ENCODE data around the gene PCDHA10. TPM values are rescaled to one million over a fixed set of nuclear protein-coding genes. Genes with fewer than 3 reads are reported as not detected.
"Not testable (repeated sequence)": the region's sequence is repeated elsewhere in the genome, so short reads cannot be mapped to it uniquely, and the experiment has no call there.

The PCDHA10 gene
- polyA plus RNA-seq, 3 donors, result 0.11 to 0.17 TPM; not detected in 1

- 15 to 22% (median 21%) methylated on average over 42 to 47 of the region's 47 CpGs for WGBS, 3 donors
Measured at GRCh38 chr5:140840978-140841962, 14.4 kb upstream of the PCDHA10 start, which contains the start of gene PCDHA8. Gene PCDHA8 (plus strand): TSS chr5:140841187. CDS start chr5:140841322, 135 bp downstream.

DNA sequence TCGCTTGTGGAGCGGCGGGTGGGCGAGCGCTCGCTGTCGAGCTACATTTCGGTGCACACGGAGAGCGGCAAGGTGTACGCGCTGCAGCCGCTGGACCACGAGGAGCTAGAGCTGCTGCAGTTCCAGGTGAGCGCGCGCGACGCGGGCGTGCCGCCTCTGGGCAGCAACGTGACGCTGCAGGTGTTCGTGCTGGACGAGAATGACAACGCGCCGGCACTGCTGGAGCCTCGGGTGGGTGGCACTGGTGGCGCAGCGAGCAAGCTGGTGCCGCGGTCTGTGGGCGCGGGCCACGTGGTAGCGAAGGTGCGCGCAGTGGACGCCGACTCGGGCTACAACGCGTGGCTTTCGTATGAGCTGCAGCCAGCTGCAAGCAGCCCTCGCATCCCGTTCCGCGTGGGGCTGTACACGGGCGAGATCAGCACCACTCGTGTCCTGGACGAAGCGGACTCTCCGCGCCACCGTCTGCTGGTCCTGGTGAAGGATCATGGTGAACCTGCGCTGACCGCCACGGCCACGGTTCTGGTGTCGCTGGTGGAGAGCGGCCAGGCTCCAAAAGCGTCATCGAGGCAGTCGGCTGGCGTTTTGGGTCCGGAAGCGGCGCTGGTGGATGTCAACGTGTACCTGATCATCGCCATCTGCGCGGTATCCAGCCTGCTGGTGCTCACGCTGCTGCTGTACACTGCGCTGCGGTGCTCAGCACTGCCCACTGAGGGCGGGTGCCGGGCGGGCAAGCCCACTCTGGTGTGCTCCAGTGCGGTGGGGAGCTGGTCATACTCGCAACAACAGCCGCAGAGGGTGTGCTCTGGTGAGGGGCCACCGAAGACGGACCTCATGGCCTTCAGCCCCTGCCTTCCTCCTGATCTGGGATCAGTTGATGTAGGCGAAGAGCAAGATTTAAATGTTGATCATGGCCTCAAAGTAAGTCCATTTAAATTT is 12.6 kb upstream of the PCDHA10 start:
- WGBS, 3 donors, result 42 to 43% methylated on average over 50 to 87 of the region's 87 CpGs; no CpG with 5 or more reads in 1 of the 3 donors
- H3K27ac ChIP-seq (ENCODE audit: low read depth, low read length), result no peak overlapping the region

More at GRCh38 chr5:140840978-140841962, 14.4 kb upstream of the PCDHA10 start, which contains the start of gene PCDHA8:
- H3K27ac ChIP-seq (ENCODE audit: low read depth, low read length), result no peak within 1 kb of the TSS

DNA sequence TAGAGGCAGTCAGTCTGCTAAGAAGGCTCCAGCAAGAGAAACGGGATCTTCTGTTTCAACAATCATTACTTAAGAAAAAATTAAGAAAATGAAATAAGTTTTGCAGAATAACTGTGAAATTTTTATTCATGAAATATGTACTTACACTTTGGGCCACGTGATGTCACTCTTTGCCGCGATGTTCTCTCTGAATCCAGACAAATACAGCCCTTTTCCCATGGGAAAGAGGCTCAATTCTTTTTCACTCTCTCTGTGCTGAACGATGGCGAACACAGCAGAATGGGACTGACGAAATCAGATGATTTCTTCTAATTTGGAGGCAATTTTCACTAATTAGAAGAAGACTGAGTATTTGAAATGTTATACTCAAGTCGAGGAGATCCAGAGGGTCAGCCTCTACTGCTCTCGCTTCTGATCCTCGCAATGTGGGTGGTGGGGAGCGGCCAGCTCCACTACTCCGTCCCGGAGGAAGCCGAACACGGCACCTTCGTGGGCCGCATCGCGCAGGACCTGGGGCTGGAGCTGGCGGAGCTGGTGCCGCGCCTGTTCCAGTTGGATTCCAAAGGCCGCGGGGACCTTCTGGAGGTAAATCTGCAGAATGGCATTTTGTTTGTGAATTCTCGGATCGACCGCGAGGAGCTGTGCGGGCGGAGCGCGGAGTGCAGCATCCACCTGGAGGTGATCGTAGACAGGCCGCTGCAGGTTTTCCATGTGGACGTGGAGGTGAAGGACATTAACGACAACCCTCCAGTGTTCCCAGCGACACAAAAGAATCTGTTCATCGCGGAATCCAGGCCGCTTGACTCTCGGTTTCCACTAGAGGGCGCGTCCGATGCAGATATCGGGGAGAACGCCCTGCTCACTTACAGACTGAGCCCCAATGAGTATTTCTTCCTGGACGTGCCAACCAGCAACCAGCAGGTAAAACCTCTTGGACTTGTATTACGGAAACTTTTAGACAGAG is 7.3 kb upstream of the PCDHA10 start, which contains the start of gene PCDHA9:
Gene PCDHA9 (plus strand): TSS at position 244 of the 964 bp plus-strand sequence. CDS start 114 bp downstream, at position 358.
- 16 to 22% methylated on average over 22 to 46 of the region's 48 CpGs; no CpG with 5 or more reads in 1 of the 3 donors for WGBS, 3 donors
- not testable (repeated sequence) for H3K27ac ChIP-seq (ENCODE audit: low read depth, low read length)

- not testable (repeated sequence) for H3K27ac ChIP-seq (ENCODE audit: low read depth, low read length)
- 38 to 45% methylated on average over 42 to 101 of the region's 101 CpGs; no CpG with 5 or more reads in 1 of the 3 donors for WGBS, 3 donors
Measured at GRCh38 chr5:140849831-140850634, 5.7 kb upstream of the PCDHA10 start.

DNA sequence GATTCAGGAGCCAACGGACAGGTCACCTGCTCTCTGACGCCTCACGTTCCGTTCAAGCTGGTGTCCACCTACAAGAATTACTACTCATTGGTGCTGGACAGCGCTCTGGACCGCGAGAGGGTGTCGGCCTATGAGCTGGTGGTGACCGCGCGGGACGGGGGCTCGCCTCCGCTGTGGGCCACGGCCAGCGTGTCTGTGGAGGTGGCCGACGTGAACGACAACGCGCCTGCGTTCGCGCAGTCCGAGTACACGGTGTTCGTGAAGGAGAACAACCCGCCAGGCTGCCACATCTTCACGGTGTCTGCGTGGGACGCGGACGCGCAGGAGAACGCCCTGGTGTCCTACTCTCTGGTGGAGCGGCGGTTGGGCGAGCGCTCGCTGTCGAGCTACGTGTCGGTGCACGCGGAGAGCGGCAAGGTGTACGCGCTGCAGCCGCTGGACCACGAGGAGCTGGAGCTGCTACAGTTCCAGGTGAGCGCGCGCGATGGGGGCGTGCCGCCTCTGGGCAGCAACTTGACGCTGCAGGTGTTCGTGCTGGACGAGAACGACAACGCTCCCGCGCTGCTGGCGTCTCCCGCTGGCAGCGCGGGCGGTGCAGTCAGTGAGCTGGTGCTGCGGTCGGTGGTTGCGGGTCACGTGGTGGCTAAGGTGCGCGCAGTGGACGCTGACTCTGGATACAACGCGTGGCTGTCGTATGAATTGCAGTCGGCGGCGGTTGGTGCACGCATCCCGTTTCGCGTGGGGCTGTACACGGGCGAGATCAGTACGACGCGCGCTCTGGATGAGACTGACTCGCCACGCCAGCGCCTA is 1.7 kb downstream of the PCDHA10 start:
- H3K27ac ChIP-seq (ENCODE audit: low read depth, low read length), result no peak overlapping the region
- 50 to 53% methylated on average over 62 to 94 of the region's 94 CpGs; no CpG with 5 or more reads in 1 of the 3 donors for WGBS, 3 donors

DNA sequence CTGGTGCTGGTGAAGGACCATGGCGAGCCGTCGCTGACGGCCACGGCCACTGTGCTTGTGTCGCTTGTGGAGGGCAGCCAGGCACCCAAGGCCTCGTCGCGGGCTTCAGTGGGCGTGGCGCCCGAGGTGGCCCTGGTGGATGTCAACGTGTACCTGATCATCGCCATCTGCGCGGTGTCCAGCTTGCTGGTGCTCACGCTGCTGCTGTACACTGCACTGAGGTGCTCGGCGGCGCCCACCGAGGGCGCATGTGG is 2.2 kb downstream of the PCDHA10 start:
- WGBS, 3 donors, result 60 to 65% methylated on average over 10 to 22 of the region's 22 CpGs; no CpG with 5 or more reads in 1 of the 3 donors
- H3K27ac ChIP-seq (ENCODE audit: low read depth, low read length), result no peak overlapping the region

DNA sequence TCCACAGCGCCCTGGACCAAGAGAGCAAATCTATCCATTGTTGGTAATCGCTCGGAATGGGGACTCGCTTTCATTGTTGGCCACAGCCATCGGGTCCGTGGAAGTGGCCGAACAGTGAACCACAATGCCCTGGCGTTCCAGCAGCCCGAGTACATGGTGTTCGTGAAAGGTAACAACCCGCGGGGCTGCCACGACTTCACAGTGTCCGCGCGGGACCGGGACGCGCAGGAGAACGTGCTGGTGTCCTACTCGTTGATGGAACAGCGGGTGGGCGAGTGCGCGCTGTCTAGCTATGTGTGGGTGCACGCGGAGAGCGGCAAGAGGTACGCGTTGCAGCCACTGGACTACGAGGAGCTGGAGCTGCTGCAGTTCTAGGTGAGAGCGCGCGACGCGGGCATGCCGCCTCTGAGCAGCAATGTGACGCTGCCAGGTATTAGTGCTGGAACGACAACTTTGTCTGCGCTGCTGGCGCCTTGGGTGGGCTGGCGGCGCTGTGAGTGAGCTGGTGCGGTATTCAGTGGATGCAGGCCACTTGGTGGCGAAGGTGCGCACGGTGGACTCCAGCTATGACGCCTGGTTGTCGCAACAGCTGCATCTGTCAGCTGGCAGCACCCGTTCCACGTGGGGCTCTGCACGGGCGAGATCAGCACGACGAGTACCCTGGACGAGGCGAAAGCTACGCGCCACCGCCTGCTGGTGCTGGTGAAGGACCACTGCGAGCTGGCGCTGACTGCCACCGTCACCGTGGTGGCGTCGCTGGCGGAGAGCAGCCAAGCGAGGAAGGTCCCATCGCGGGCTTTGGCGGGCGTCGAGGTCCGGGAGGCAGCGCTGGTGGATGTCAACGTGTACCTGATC is 7.0 kb downstream of the PCDHA10 start:
- WGBS, 3 donors, result 39 to 42% (median 41%) methylated on average over 76 of the region's 76 CpGs

DNA sequence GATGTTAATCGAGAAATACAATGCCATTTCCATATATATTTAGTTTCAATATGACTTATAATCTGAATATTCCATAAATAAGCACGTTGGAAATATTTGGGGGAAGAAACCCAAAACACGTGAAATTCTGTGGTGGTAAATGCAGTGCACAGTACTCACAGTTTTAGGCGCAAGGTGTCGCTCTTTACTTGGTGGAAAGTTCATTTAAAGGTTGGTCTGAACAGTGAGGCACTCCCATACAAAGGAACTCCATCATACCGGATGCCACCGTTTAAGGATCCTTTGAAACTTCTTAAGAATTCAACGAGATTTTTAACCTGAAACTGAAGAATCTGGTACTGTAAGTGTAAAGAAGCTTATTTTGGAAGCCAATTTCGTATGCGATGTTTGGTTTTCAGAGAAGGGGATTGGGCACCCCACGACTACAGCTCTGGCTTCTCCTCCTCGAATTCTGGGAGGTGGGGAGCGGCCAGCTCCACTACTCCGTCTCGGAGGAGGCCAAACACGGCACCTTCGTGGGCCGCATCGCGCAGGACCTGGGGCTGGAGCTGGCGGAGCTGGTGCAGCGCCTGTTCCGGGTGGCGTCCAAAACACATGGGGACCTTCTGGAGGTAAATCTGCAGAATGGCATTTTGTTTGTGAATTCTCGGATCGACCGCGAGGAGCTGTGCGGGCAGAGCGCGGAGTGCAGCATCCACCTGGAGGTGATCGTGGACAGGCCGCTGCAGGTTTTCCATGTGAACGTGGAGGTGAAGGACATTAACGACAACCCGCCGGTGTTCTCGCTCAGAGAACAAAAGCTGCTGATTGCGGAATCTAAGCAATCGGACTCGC is 13.2 kb downstream of the PCDHA10 start, which contains the start of gene PCDHA11:
Gene PCDHA11 (plus strand): TSS at position 237 of the 834 bp plus-strand sequence. CDS start 147 bp downstream, at position 384.
- no peak within 1 kb of the TSS for H3K27ac ChIP-seq (ENCODE audit: low read depth, low read length)
- WGBS, 3 donors, result 13 to 15% (median 13%) methylated on average over 41 of the region's 41 CpGs

More for the DNA sequence above, 7.0 kb downstream of the PCDHA10 start:
- H3K27ac ChIP-seq (ENCODE audit: low read depth, low read length), result no peak overlapping the region

- WGBS, 3 donors, result 51 to 58% (median 54%) methylated on average over 5 of the region's 5 CpGs
- no peak overlapping the region for H3K27ac ChIP-seq (ENCODE audit: low read depth, low read length)
Measured at GRCh38 chr5:140869555-140869886, 13.8 kb downstream of the PCDHA10 start.

DNA sequence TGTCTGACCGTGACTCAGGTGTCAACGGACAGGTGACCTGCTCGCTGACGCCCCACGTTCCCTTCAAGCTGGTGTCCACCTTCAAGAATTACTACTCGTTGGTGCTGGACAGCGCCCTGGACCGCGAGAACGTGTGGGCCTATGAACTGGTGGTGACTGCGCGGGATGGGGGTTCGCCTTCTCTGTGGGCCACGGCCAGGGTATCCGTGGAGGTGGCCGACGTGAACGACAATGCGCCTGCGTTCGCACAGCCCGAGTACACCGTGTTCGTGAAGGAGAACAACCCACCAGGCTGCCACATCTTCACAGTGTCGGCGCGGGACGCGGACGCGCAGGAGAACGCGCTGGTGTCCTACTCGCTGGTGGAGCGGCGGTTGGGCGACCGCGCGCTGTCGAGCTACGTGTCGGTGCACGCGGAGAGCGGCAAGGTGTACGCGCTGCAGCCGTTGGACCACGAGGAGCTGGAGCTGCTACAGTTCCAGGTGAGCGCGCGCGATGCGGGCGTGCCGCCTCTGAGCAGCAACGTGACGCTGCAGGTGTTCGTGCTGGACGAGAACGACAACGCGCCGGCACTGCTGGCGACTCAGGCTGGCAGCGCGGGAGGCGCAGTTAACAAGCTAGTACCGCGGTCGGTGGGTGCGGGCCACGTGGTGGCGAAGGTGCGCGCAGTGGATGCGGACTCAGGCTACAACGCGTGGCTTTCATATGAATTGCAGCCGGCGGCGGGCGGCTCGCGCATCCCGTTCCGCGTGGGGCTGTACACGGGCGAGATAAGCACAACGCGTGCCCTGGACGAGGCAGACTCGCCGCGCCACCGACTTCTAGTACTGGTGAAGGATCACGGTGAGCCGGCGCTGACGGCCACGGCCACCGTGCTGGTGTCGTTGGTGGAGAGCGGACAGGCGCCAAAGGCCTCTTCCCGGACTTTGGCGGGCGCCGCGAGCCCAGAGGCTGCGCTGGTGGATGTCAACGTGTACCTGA is 14.8 kb downstream of the PCDHA10 start:
- WGBS, 3 donors, result 42 to 43% (median 42%) methylated on average over 111 to 114 of the region's 114 CpGs
- H3K27ac ChIP-seq (ENCODE audit: low read depth, low read length), result no peak overlapping the region

DNA sequence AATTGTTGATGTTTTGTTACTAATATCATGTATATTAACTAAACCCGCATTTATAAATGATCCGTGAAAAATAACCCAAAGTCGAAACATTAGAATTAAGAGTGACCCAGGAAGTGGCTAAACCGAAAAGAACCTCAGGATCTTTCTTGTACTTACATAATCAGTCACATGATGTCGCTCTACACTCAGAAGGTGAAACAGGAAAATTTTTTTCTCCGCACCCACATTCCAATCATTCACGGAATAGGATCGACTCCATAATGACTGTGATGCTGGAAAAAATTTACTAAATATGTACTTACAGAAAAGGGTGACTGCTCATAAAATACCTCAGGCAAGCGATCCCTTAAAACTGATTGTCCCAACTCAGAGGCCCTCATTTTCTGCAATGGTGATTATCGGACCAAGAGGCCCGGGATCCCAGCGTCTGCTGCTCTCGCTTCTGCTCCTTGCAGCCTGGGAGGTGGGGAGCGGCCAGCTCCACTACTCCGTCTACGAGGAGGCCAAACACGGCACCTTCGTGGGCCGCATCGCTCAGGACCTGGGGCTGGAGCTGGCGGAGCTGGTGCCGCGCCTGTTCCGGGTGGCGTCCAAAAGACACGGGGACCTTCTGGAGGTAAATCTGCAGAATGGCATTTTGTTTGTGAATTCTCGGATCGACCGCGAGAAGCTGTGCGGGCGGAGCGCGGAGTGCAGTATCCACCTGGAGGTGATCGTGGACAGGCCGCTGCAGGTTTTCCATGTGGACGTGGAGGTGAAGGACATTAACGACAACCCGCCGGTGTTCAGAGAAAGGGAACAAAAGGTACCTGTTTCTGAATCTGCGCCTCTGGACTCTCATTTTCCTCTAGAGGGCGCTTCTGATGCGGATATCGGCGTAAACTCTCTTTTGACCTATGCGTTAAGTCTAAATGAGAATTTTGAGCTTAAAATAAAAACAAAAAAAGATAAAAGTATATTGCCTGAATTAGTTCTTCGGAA is 19.7 kb downstream of the PCDHA10 start, which contains the start of gene PCDHA12:
Gene PCDHA12 (plus strand): TSS at position 224 of the 981 bp plus-strand sequence. CDS start 165 bp downstream, at position 389.
- no peak within 1 kb of the TSS for H3K27ac ChIP-seq (ENCODE audit: low read depth, low read length)
- WGBS, 3 donors, result 14 to 20% (median 15%) methylated on average over 47 of the region's 47 CpGs

Data from adipose tissue (tissue), 3 donors.